AG08395 (cell line): ENCODE results near the gene IGF1.
A peak's percentile ranks its signal among the peaks of the same experiment; 100 is the strongest.

Experiments
- DNase-seq: peaks from one replicate; pipeline ENCODE4 v3.0.0; 2012; ENCODE audit warnings: mixed read lengths, low spot score

The IGF1 gene

DNA sequence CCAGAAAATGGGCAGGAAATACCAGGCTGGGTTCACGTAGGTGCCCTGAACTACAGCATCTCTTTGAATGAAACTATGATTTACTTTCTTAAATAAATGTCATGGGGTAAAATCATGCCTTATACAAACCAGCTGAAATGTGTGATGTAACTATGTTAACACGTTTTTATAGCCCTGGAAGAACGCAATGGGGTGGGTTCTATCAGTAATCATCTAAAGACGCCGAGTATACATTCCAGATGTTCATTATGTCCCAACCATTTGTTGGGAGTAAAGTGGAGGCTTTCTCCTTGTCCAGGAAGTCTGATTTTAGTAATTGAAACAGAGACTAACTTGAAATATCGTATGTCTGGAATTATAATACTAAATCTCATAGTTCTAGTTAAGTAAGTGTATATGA is 16.2 kb upstream of the IGF1 start:
- DNase-seq = no peak

DNA sequence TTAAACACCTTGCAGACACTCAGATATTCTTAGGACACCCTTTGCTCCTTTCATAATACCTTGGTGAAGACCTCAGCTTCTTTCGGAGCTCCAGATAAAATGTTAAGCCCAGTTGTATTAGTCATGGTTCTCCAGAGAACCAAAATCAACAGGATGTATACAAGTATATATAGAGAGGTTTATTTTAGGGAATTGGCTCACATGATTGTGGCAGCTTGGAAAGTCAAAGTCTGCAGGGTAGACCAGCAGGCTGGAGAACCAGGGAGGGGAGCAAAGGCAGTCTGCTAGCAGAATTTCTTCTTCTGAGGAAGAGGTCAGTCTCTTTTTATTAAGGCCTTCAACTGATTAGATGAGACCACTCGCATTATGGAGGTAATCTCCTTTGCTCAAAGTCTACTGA is 6.9 kb upstream of the IGF1 start:
- DNase-seq = no peak

GRCh38 chr12:102486153-102486552 is 5.8 kb upstream of the IGF1 start:
- no peak for DNase-seq

- DNase-seq = peak; percentile 78
Observed at GRCh38 chr12:102484428-102484958, 4.1 kb upstream of the IGF1 start.

DNA sequence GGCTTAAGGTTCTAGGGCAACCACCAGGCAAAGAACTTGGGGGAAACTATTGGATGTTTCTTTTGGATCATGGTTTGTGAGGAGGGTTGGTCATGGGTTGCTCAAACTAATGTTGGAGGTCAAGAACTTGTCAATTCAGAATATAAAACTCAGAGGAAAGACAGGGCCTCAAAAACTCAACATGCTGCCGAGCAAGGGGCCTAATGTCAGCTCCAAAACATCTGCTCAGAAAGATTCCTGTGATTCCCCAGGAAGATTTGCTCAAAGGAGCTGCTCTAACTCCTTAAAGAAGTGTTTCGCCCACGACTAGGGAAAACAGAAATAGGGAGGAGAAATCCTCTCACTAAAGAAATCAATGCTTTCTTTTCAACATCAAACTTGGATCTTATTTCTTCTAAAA is 3.7 kb upstream of the IGF1 start:
- DNase-seq = no peak

DNA sequence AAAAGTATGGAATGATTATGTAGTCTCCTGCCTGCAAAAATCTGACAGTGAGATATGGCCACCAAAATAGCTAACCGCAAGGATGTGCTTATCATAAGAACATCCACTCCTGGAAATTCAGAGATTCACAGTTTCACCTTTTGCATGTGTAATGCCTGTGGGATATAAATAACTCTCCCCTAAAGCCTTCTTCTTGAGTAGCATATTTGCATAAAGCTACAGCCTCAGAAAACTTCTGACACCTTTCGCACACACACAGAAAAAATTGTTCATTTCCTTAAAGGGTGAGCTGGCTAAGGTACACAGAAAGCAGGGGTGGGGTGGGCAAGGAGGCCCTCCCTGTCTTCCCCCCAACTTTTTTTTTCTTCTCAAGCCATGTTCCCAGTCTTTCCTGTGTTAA is 3.1 kb upstream of the IGF1 start:
- DNase-seq = no peak

- DNase-seq = no peak
Observed at GRCh38 chr12:102481705-102482425, 1.5 kb upstream of the IGF1 start.

- DNase-seq = no peak
Observed at GRCh38 chr12:102479939-102480338, 424 bp downstream of the IGF1 start.

DNA sequence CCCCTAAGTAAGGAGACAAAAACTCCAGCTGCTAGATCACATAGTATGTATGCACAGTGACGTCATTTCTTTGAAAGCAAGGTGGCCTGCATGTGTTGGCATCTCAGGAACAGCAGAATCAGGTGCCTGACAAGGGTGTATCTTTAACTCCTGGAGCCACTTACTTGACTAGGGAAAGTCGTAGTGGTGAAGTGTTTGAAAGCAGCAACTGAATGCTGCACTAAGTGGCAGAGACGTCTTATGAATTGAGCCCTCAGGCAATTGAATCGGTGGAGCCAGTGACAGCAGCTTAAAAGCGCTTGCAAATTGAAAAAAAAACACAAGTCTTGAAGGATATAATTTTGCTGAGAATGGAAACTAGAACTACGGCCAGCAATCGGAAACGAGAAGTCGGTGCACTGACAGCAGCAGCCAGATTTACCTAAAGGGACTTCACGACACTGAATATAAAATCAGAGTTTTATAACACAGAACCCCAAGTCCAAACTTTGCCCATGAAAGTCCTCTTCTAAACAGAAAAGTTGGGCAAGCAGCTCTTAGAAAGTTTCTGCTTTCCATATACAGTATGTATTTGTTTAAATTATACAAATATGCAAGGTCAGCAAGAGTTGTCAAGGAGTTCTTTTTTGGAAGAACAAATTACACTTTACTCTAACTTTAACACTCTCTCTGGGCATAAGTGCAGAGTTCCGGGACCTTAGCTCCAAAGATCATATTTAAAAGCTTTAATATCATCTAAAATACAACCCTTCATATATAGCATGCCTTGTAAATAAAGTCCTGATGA is 1.1 kb downstream of the IGF1 start:
- DNase-seq = no peak

DNA sequence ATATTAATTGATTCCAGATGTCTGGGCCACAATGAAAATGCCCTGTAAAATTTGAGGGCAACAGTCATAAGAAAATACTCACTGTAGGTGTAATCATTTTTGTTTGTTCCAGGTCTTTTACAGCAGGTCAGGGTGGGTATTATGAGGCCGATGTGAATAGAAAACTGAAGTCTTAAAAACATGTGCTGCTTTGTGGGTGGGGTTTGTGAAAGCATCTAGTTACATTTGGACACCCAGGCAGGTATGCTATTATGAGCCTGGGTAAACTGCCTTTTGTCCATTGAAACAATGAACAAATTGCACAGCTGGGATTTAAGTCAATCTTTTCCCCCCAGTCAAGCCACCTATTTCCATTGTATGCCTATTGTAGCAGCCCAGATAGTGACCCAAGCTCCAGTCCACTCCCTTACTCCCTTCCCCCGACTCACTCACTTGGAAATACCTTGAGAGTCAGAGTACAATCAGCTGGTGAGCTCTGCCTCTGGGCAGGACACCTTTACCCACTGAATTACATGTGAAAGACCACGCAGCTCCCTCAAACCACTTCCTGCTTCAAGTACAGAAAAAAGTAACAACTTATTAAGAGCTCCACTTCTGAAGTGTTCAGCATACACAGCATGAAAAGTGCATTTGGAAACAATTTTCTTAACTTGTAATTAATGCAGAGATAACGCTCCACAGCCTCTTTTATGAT is 1.8 kb downstream of the IGF1 start:
- no peak for DNase-seq

GRCh38 chr12:102475355-102475754 is 5.0 kb downstream of the IGF1 start:
- DNase-seq = no peak

DNA sequence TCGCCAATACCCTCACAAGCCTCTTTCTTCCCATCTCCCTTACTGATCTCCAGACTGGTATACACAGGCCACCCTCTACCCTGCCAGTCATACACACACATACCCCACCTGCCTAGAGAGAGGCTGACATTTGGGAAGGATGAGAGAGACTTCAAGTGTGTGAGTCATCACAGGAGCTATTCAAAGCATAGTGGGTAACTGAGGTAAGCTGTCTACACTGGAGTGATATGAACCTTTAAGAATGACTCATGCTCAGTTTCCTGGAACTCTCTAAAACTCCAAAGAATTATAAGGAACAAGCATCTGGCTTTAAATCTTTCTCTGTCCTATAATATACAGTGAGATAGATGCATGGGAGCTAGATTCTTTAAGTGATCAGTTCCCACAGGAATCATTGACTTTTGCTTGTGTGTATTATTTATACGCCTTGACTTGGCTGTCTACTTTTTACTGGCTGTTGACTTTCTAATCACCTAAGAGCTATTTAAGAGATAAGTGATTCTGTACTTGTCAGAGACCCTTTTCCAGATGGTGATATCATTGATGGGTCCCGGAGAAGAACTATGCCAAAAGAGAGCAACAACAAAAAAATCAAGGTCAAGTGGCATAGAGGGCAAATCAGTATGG is 5.8 kb downstream of the IGF1 start:
- DNase-seq = no peak

DNA sequence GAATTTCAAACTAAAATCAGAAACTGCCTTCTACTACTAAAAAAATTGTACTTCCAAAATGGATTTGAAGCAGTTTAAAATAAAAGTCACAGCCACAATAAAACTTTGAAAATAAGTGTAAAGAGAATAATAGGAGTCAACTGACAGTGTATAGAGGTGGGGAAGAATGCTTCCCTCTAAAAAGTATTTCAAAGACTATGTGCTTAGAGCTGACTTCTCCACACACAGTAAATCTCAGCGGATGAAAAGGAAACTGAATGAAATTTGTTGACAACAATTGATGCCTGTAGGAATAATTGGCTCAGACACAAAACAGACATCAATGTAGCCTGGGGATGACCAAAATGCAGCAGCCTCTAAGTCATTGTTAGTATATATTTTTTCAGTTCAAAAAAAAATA is 7.9 kb downstream of the IGF1 start:
- DNase-seq = no peak

GRCh38 chr12:102471556-102471955 is 8.8 kb downstream of the IGF1 start:
- DNase-seq = no peak

- no peak for DNase-seq
Observed at GRCh38 chr12:102470945-102471344, 9.4 kb downstream of the IGF1 start.

DNA sequence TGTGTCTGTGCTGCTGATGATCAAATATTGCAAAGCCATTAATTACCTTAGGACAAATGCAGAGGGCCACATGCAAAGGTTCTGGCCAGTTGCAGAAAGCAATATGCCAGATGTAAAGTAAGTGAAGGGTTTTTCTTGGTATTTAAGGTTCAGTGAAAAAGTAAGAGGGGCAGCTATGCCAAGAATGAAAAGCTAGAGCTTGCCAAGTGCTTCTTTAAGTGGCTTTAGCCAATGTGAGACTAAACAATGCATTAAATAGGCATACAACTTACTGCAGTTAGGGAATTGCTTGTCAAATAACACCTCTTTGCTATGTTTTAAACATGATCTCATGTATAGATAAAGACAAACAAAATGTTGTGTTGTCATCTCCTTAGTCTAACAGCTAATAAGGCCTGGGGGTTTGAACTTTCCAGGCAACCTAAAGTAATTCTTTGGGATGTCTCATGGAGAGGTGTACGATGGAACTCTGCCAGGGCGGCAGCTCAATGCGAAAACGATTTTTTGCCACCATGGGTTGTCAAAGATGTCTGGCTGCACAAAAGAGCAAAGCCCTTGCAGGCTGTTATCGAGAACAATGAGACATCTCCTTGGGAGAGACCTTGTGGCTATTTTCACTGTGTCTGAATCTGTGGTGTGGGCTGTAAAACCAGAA is 12.0 kb downstream of the IGF1 start:
- DNase-seq = no peak

DNA sequence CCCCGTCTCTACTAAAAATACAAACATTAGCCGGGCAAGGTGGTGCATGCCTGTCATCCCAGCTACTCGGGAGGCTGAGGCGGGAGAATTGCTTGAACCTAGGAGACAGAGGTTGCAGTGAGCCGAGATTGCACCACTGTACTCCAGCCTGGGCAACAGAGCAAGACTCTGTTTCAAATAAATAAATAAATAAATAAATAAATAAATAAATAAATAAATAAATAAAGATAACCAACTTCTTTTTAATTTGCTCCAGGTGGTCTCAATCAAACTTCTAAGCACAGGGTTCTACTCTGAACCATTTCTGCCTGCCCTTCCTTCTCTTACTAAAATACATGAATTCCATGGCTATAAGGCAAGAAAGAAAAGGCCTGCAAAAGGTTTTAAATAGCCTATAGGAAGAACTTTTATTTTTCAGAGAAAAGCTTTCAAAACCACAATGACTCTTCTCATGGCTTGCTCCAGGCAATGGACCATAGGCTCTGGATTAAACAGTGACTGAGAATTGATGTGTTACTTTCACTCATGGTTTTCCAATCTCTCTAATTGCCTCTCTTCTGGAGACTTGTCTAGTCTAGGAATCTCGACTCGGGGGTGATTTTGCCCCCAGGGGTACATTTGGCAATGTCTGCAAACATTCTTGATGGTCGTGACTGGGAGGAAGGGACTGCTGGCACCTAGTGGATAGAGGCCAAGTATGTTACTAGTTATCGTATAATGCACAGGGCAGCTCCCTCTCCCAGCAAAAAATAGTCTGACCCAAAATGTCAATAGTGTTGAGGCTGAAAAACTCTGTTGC is 14.4 kb downstream of the IGF1 start:
- no peak for DNase-seq

- DNase-seq = no peak
Observed at GRCh38 chr12:102463659-102464249, 16.6 kb downstream of the IGF1 start.

- DNase-seq = peak; percentile 22
Observed at GRCh38 chr12:102462795-102463465, 17.4 kb downstream of the IGF1 start.

GRCh38 chr12:102462386-102462785 is 18.0 kb downstream of the IGF1 start:
- no peak for DNase-seq
